ENCODE results near the gene ROR1. TPM values are rescaled to one million over a fixed set of nuclear protein-coding genes. Genes with fewer than 3 reads are reported as not detected.

Gene ROR1
- total RNA-seq, 1 experiment from 2014 or later = 2.7 TPM

DNA sequence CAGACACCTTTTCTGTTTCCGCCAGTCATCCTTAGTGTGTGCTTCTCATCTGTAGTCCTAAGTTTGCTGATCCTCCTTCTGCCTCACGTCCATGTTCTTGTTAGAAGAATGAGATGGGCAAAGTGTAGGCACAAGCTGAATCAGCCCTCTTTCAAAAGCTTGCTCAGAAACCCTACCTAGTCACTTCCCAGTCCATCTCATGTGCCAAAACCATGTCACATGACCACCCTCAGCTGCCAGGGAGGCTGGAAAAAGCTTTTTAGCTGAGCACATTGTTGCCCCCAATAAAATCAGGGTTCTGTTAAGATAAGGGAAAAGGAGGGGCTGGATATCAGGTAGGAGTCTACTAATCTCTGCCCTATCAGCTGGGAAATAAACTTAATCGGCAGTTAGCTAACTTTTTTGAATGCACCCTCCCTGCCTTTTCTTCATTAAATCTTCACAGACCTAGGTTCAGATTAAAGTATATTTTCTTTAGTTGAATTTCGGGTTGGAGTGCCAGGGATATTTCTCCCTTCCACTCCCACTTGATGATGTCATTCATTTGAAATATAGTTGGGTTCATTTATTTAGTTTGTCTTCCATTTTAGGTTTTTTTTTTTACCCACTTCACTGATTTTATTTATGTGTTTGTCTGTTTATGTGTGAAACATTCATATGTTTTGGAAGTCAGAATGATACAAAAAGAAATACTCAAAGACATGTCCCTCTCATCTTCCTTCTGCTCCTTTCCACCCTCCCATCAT, 129.2 kb downstream of the ROR1 start:
- Histone ChIP-seq H3K4me1 (ENCODE audit: control insufficient read depth in 1 of 2, insufficient read depth in 2 of 2, low read length in 2 of 2) (peaks cover 0 to 14% of the 10 kb centered on the region in 2 experiments; a peak in 1 of 4 replicates), H3K9ac (ENCODE audit: low read length) (no peak overlapping the region), H3K9me3 (ENCODE audit: control insufficient read depth in 1 of 2, insufficient read depth in 1 of 2, low read depth in 1 of 2, low read length in 2 of 2) (no peaks in the 10 kb centered on the region), H4K20me1 (ENCODE audit: insufficient read depth) (no peaks in the 10 kb centered on the region), H3K36me3 (ENCODE audit: control insufficient read depth in 1 of 2, insufficient read depth in 2 of 2, low read length in 2 of 2) (no peaks in the 10 kb centered on the region), H3K4me3 (replicated peaks in 1 of 2; ENCODE audit: low read depth in 1 of 2, low read length in 2 of 2) (no peak overlapping the region), H3K27ac (ENCODE audit: low read depth, low read length) (no peak overlapping the region), H2AFZ (ENCODE audit: low read depth, low read length, poor library complexity, severe bottlenecking) (no peak overlapping the region), H3K79me2 (ENCODE audit: insufficient read depth, low read length) (no peaks in the 10 kb centered on the region), H3K27me3 (ENCODE audit: insufficient read depth, low read length) (no peaks in the 10 kb centered on the region), H3K4me2 (ENCODE audit: low read length) (no peak overlapping the region), H3K9me2 (ENCODE audit: insufficient read depth) (no peaks in the 10 kb centered on the region)
- intact Hi-C loops (cut with micrococcal nuclease) = no loop called here
- no TSS peak for BruUV-seq (replicated peaks)
- no peak for TF ChIP-seq YY1 (IDR thresholded peaks at IDR 0.05; ENCODE audit: extremely low read depth, insufficient replicate concordance, low read depth, low read length)
- no peak for TF ChIP-seq ZFX (IDR thresholded peaks at IDR 0.05)
- no peak for TF ChIP-seq CTCF (IDR thresholded peaks at IDR 0.05 in 2 of 3, conservative IDR thresholded peaks at IDR 0.05 in 1 of 3; ENCODE audit: borderline replicate concordance in 1 of 3, insufficient read depth in 1 of 3, low read depth in 2 of 3, low read length in 2 of 3)
- no peak for TF ChIP-seq SP1 (IDR thresholded peaks at IDR 0.05; ENCODE audit: low read depth)
- no peak for TF ChIP-seq CEBPB (IDR thresholded peaks at IDR 0.05; ENCODE audit: low read depth)
- no peak for TF ChIP-seq ELF1 (IDR thresholded peaks at IDR 0.05; ENCODE audit: borderline replicate concordance, low read depth)
- no peak for TF ChIP-seq RAD21 (IDR thresholded peaks at IDR 0.05; ENCODE audit: low read depth)
- TF ChIP-seq SIN3A (IDR thresholded peaks at IDR 0.05; ENCODE audit: low read depth) = no peak
- DNase-seq (ENCODE audit: low read depth, low spot score) (no peak), ATAC-seq (no peak)
- ChIA-PET CTCF (interaction anchor here (1.7 to 3.9 kb wide), 2 partner anchors 15 to 211 kb away, joined by 7 to 11 read pairs; no protein-coding TSS in a partner anchor), RAD21 (ENCODE audit: low non-redundant PET in 1 of 2, low total read pairs in 2 of 2, uncharacterized antibody in 2 of 2, unreplicated experiment in 2 of 2) (no interaction called here), POLR2A (no interaction called here)

Data from HCT116 (cell line).